Heart left ventricle (tissue), 16 donors: ENCODE data around the gene ZMIZ1. TPM values are rescaled to one million over a fixed set of nuclear protein-coding genes. Genes with fewer than 3 reads are reported as not detected.
A peak's percentile ranks its signal among the peaks of the same experiment; 100 is the strongest.

Experiments
- ATAC-seq, 4 donors: fragments of 200-7000 bp; cut with Tn5 transposase; one replicate each; pipeline ENCODE4 v1.9.1; 2020 to 2022; ENCODE audit warnings: moderate library complexity in 4 of 4, mild to moderate bottlenecking in 3 of 4, moderate number of reproducible peaks in 1 of 4
- DNase-seq, 5 donors: peaks; one replicate each; pipeline ENCODE4 v3.0.0-alpha.2; 2020
- H3K27ac ChIP-seq, 12 donors: fragments of 200-600 bp; sonication (generic) in 4 of 12; one replicate each; pipeline versions ENCODE4 v1.5.0 to v1.8.0; 2016 to 2022; ENCODE audit warnings: mild to moderate bottlenecking in 2 of 12
- H3K27me3 ChIP-seq, 9 donors: fragments of 200-600 bp; sonication (generic) in 2 of 9; one replicate each; pipeline versions ENCODE4 v1.5.1 to v1.8.0; 2016 to 2022; ENCODE audit warnings: mild to moderate bottlenecking in 3 of 9
- H3K36me3 ChIP-seq, 9 donors: fragments of 200-600 bp; sonication (generic) in 2 of 9; one replicate each; pipeline versions ENCODE4 v1.5.0 to v1.8.0; 2018 to 2022; ENCODE audit warnings: mild to moderate bottlenecking in 2 of 9
- H3K4me1 ChIP-seq, 12 donors: fragments of 200-600 bp; sonication (generic) in 4 of 12; one replicate each; pipeline versions ENCODE4 v1.5.0 to v1.8.0; 2016 to 2022; ENCODE audit warnings: mild to moderate bottlenecking in 3 of 12
- H3K4me3 ChIP-seq, 12 donors: fragments of 200-600 bp; sonication (generic) in 4 of 12; one replicate each; pipeline versions ENCODE4 v1.5.0 to v1.8.0; 2017 to 2022; ENCODE audit warnings: mild to moderate bottlenecking in 9 of 12, moderate library complexity in 4 of 12
- H3K9me3 ChIP-seq, 12 donors: fragments of 200-600 bp; sonication (generic) in 4 of 12; one replicate each; pipeline versions ENCODE4 v1.5.0 to v1.8.0; 2016 to 2022; ENCODE audit warnings: mild to moderate bottlenecking in 1 of 12
- CTCF ChIP-seq, 12 donors: fragments of 200-600 bp; sonication (generic) in 4 of 12; IDR thresholded peaks; one replicate each; pipeline versions ENCODE4 v1.5.0 to v1.8.0; 2018 to 2022; ENCODE audit warnings: antibody characterized with exemption in 12 of 12, mild to moderate bottlenecking in 5 of 12
- POLR2A ChIP-seq, 2 donors: fragments of 450-650 bp; IDR thresholded peaks; one replicate each; pipeline ENCODE4 v1.6.1; 2017; ENCODE audit warnings: antibody characterized with exemption in 2 of 2, mild to moderate bottlenecking in 2 of 2, moderate library complexity in 2 of 2
- WGBS, 4 donors: extraction: QIAGEN DNeasy Blood & Tissue Kit in 2 of 4; methylation state at CpG; one replicate each; pipeline versions ENCODE4 v1.1.5 to v1.1.7; 2013 to 2018; 5-methylcytosine and 5-hydroxymethylcytosine counted together
- intact Hi-C, 10 donors: fragments of 100-400 bp; cut with DNase I; formaldehyde crosslinking; loops; one replicate each; pipeline versions ENCODE4 v1.11.1 to v1.14.2; 2022
- polyA plus RNA-seq, 2 donors: library from polyadenylated mRNA; stranded (reverse); fragments of 200-250 nt; gene quantifications; one replicate each; pipeline ENCODE4 v1.2.3, GENCODE V29; 2013
- total RNA-seq, 9 donors: library from RNA; depleted of rRNA in 2 of 9; stranded (reverse); fragments of >200 nt in 2 of 9; fragmentation: NEBNext Ultra II Directional in 3 of 9; extraction: Animal tissue kit (Norgen Biotek cat#: 25700) in 3 of 9; gene quantifications; one replicate each; pipeline versions ENCODE4 v1.1.0 to v1.2.4, GENCODE V29; 2016 to 2023
- donor health status: ischemic (EF 13 %, LVEDD 7.1; RV severe dilation, severe dysfunction).
- donor health status: healthy with polysubstance abuse.
- donor health status: DM: no; HTN: yes; CAD: no.
- donor health status: DM: no; HTN: no; CAD: no.
- donor health status: ischemic (EF 25% LVEDD 6.9; RV normal size, moderate dysfunction).
- donor health status: ischemic (EF 25% LVEDD 5.7; RV mildly dilated, moderate dysfunction).
- donor health status: healthy.
- donor health status: DM: yes; HTN: yes; CAD: no.
- donor health status: ischemic (EF 35%, LVEDD 5.7; RV mildly dilated, moderate dysfunction).
- donor health status: nonischemic (EF 11% LVEDD 7.7; RV severe dilation, severe dysfunction).
- donor health status: DM: yes; HTN: yes; CAD: no.
- donor health status: PGD.
- donor health status: ischemic (EF 29% LVEDD 5.4; RV normal size, mild dysfunction).
- donor health status: nonischemic (EF 23%, LVEDD 6.1; RV moderate dilation, normal function).

Gene ZMIZ1
- total and polyA plus RNA-seq, 11 donors: 19.7 to 75.4 (median 49.2) TPM

DNA sequence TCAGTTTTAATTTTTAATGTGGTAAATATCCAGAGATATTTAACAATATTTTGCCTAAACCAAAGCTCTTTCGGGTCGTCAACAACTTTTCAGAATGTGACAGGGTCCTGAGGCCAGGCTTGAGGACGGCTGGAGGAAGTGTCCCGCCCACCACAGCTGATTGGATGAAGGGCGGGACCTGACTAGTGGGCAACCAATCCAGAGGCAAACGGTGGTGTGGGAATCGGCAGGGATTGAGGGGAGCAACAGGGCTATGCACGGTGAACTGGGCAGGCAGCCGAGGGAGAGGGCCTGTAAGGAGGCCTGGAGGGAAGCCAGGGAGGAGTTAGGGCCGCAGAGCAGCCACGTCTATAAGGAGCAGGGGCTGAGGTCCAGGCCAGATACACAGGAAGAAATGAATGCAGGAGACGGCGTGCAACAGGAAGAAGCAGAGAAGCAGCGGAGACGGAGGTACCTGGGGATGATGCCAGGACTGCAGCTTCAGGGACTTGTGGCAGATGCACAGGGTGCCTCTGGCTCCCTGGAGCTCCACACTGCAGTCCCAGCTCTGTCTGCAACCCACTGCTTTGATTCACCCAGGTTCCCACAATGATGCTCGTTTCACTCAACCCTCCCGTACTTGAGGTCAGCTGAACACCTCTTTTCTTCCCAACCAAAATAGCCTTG, 46.1 kb upstream of the ZMIZ1 start:
- Histone ChIP-seq H3K27me3 (no peaks in the 10 kb centered on the region), H3K4me3 (peak overlapping the region in 10 of 12 donors; percentile 5 to 41 (median 34)), H3K27ac (peak overlapping the region in 9 of 12 donors; percentile 26 to 88 (median 65)), H3K36me3 (no peaks in the 10 kb centered on the region), H3K9me3 (peaks cover 0 to 6% (median 0%) of the 10 kb centered on the region in 12 donors), H3K4me1 (peaks cover 0 to 43% (median 11%) of the 10 kb centered on the region in 12 donors)
- intact Hi-C loops: no loop called here
- WGBS, 4 donors: 30 to 44% (median 39%) methylated on average over 17 of the region's 17 CpGs
- no peak for TF ChIP-seq POLR2A (IDR thresholded peaks at IDR 0.05)
- no peak for TF ChIP-seq CTCF (IDR thresholded peaks at IDR 0.05)
- peak; percentile 59 to 83 (median 79) for DNase-seq
- peak; percentile 58 to 82 (median 71) for ATAC-seq

- Histone ChIP-seq H3K4me1 (peaks cover 0 to 40% (median 11%) of the 10 kb centered on the region in 12 donors), H3K27ac (peak overlapping the region in 9 of 12 donors; percentile 26 to 88 (median 65)), H3K36me3 (no peaks in the 10 kb centered on the region), H3K9me3 (no peaks in the 10 kb centered on the region), H3K4me3 (peak overlapping the region in 5 of 12 donors; percentile 34 to 41 (median 40)), H3K27me3 (no peaks in the 10 kb centered on the region)
- intact Hi-C loops: no loop called here
- peak; percentile 23 to 69 (median 51) for DNase-seq
- peak; percentile 38 to 79 (median 54) for ATAC-seq
- 25 to 31% (median 27%) methylated on average over 5 to 13 of the region's 13 CpGs for WGBS, 4 donors
- no peak for TF ChIP-seq CTCF (IDR thresholded peaks at IDR 0.05)
- TF ChIP-seq POLR2A (IDR thresholded peaks at IDR 0.05): no peak
These were observed 45.3 kb upstream of the ZMIZ1 start for GRCh38 chr10:79023240-79024162.

DNA sequence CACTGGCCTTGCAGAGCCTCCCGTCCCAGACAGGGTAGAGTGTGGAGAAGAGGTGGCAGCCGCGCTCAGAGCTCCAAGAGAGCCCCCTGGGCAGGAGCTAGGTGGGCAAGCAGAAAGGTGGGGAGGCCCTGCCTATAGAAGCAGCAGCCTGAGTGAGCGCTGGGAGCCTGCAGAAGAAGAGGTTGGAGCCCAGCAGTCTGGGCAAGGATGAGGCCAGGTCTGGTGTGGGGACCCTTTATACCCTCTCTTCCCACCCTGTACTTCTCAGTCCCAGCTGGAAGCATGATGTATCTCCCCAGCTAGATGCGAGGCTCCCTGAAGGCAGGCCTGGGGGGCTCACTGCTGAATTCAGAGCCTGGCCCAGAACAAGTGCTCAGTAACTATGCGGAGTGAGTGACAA, 44.5 kb upstream of the ZMIZ1 start:
- H3K36me3 ChIP-seq: no peaks in the 10 kb centered on the region
- ATAC-seq (no peak), DNase-seq (peak in 2 of 5 donors; percentile 24)
- intact Hi-C loops: no loop called here
- TF ChIP-seq CTCF (IDR thresholded peaks at IDR 0.05) (no peak), POLR2A (IDR thresholded peaks at IDR 0.05) (no peak)
- H3K9me3 ChIP-seq: no peaks in the 10 kb centered on the region
- H3K27ac ChIP-seq: peak overlapping the region in 4 of 12 donors; percentile 19 to 88 (median 58)
- 60 to 78% (median 75%) methylated on average over 6 of the region's 6 CpGs for WGBS, 4 donors
- H3K4me1 ChIP-seq: peaks cover 0 to 39% (median 11%) of the 10 kb centered on the region in 12 donors
- no peak overlapping the region for H3K4me3 ChIP-seq
- no peaks in the 10 kb centered on the region for H3K27me3 ChIP-seq
